ENCODE measurements around the gene DCXR. TPM values are rescaled to one million over a fixed set of nuclear protein-coding genes. Genes with fewer than 3 reads are reported as not detected.

Gene DCXR
- total RNA-seq, 1 experiment from 2014 or later = 111 TPM

GRCh38 chr17:82011617-82012187, 25.8 kb downstream of the DCXR start:
- Mint-ChIP-seq H3K36me3 (ENCODE audit: insufficient read depth, unreplicated experiment) (peaks cover 18% of the 10 kb centered on the region), H3K4me1 (ENCODE audit: insufficient read depth, unreplicated experiment) (peaks cover 4% of the 10 kb centered on the region), H3K9me3 (ENCODE audit: unreplicated experiment) (no peaks in the 10 kb centered on the region), H3K27me3 (ENCODE audit: insufficient read depth, unreplicated experiment) (no peaks in the 10 kb centered on the region), H3K4me3 (ENCODE audit: unreplicated experiment) (no peak overlapping the region), H3K27ac (ENCODE audit: low read depth, unreplicated experiment) (no peak overlapping the region)
- ChIA-PET POLR2A (interaction anchor here (0.7 kb wide), 1 partner anchor 9 kb away, joined by 4 read pairs; no protein-coding TSS in a partner anchor), CTCF (interaction anchor here (1.4 to 2.3 kb wide), 2 partner anchors 51 to 52 kb away, joined by 5 to 8 read pairs; partner anchors contain the start of gene NOTUM)
- no TSS peak for BruUV-seq (replicated peaks)
- DNase-seq (ENCODE audit: unreplicated experiment) = no peak
- intact Hi-C loops (cut with micrococcal nuclease) = no loop called here
- TF ChIP-seq CTCF (IDR thresholded peaks at IDR 0.05; ENCODE audit: unreplicated experiment) = no peak

GRCh38 chr17:82010575-82011525, 26.6 kb downstream of the DCXR start:
- ChIA-PET POLR2A (interaction anchor here (0.7 kb wide), 1 partner anchor 10 kb away, joined by 4 read pairs; no protein-coding TSS in a partner anchor), CTCF (interaction anchor here (0.7 to 2.3 kb wide), 5 partner anchors 9 to 52 kb away, joined by 3 to 12 read pairs (median 5); partner anchors contain the start of gene NOTUM)
- peaks cover 9% of the 10 kb centered on the region for H3K4me1 Mint-ChIP-seq (ENCODE audit: insufficient read depth, unreplicated experiment)
- no peak for DNase-seq (ENCODE audit: unreplicated experiment)
- H3K9me3 Mint-ChIP-seq (ENCODE audit: unreplicated experiment) = no peaks in the 10 kb centered on the region
- H3K4me3 Mint-ChIP-seq (ENCODE audit: unreplicated experiment) = no peak overlapping the region
- no TSS peak for BruUV-seq (replicated peaks)
- H3K27ac Mint-ChIP-seq (ENCODE audit: low read depth, unreplicated experiment) = no peak overlapping the region
- intact Hi-C loops (cut with micrococcal nuclease) = no loop called here
- peaks cover 18% of the 10 kb centered on the region for H3K36me3 Mint-ChIP-seq (ENCODE audit: insufficient read depth, unreplicated experiment)
- TF ChIP-seq CTCF (IDR thresholded peaks at IDR 0.05; ENCODE audit: unreplicated experiment) = no peak
- no peaks in the 10 kb centered on the region for H3K27me3 Mint-ChIP-seq (ENCODE audit: insufficient read depth, unreplicated experiment)

- Mint-ChIP-seq H3K27me3 (ENCODE audit: insufficient read depth, unreplicated experiment) (no peaks in the 10 kb centered on the region), H3K9me3 (ENCODE audit: unreplicated experiment) (no peaks in the 10 kb centered on the region), H3K4me3 (ENCODE audit: unreplicated experiment) (no peak overlapping the region), H3K4me1 (ENCODE audit: insufficient read depth, unreplicated experiment) (peaks cover 10% of the 10 kb centered on the region), H3K27ac (ENCODE audit: low read depth, unreplicated experiment) (no peak overlapping the region), H3K36me3 (ENCODE audit: insufficient read depth, unreplicated experiment) (peaks cover 12% of the 10 kb centered on the region)
- CTCF ChIA-PET = interaction anchor here (0.7 to 1.9 kb wide), 2 partner anchors 11 to 50 kb away, joined by 4 to 12 read pairs; no protein-coding TSS in a partner anchor
- BruUV-seq (replicated peaks) = no TSS peak
- DNase-seq (ENCODE audit: unreplicated experiment) = no peak
- no peak for TF ChIP-seq CTCF (IDR thresholded peaks at IDR 0.05; ENCODE audit: unreplicated experiment)
- intact Hi-C loops (cut with micrococcal nuclease) = no loop called here
- POLR2A ChIA-PET = interaction anchor here (0.6 kb wide), 1 partner anchor 13 kb away, joined by 3 read pairs; the partner anchor contains the start of gene CENPX
These were observed 28.1 kb downstream of the DCXR start for GRCh38 chr17:82009413-82009812.

GRCh38 chr17:82008941-82009405, 28.5 kb downstream of the DCXR start:
- BruUV-seq (replicated peaks) = no TSS peak
- TF ChIP-seq CTCF (IDR thresholded peaks at IDR 0.05; ENCODE audit: unreplicated experiment) = no peak
- no peak overlapping the region for H3K27ac Mint-ChIP-seq (ENCODE audit: low read depth, unreplicated experiment)
- DNase-seq (ENCODE audit: unreplicated experiment) = no peak
- H3K9me3 Mint-ChIP-seq (ENCODE audit: unreplicated experiment) = no peaks in the 10 kb centered on the region
- H3K27me3 Mint-ChIP-seq (ENCODE audit: insufficient read depth, unreplicated experiment) = no peaks in the 10 kb centered on the region
- ChIA-PET CTCF (interaction anchor here (0.6 to 1.9 kb wide), 3 partner anchors 11 to 17 kb away, joined by 3 to 12 read pairs (median 5); no protein-coding TSS in a partner anchor), POLR2A (interaction anchor here (0.6 kb wide), 1 partner anchor 14 kb away, joined by 3 read pairs; the partner anchor contains the start of gene CENPX)
- H3K36me3 Mint-ChIP-seq (ENCODE audit: insufficient read depth, unreplicated experiment) = peaks cover 12% of the 10 kb centered on the region
- no peak overlapping the region for H3K4me3 Mint-ChIP-seq (ENCODE audit: unreplicated experiment)
- peaks cover 10% of the 10 kb centered on the region for H3K4me1 Mint-ChIP-seq (ENCODE audit: insufficient read depth, unreplicated experiment)
- intact Hi-C loops (cut with micrococcal nuclease) = no loop called here
